Measurements from ENCODE around the gene ZDHHC11B.
"Not testable (repeated sequence)": the region's sequence is repeated elsewhere in the genome, so short reads cannot be mapped to it uniquely, and the experiment has no call there.

DNA sequence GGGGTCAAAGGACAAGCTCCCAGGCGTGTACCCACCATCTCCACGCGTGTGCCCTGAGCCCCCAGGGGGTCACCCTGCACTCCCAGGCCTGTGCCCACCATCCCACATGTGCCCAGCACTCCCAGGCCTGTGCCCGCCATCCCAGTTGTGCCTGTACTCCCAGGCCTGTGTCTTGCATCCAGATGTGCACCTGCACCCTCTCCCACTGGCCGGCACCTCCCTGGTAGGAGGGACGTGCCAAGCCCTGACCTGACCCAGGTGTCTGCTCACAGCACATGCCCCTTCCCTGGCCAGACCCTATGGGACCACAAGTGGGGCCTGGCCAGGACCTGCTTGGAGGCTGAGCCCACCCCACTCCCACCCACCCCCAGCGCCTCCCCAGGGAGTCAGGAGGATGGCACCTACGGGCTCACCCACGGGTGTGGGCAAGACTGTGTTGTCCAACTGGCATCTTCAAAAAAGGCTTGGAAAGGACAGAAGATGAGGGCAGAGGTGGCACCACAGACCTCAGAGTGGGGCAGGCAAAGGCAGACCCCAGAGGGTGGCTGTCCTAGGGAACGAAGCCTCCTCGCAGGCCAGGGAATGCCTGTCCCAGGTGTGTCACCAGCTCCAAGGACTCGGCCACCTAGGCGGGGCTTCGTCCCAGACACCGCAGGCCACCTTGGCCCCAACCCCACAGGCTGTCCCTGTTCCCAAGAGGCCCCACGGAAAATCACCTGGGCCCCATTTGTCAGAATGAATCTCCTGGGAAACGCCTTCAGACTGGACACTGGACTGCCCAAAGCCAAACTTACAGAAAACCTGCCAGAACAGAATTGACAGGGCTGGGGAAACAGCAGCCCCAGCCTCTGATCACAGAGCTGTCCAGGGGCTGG, 103.0 kb downstream of the ZDHHC11B start:
- TF ChIP-seq, protein P1, sequence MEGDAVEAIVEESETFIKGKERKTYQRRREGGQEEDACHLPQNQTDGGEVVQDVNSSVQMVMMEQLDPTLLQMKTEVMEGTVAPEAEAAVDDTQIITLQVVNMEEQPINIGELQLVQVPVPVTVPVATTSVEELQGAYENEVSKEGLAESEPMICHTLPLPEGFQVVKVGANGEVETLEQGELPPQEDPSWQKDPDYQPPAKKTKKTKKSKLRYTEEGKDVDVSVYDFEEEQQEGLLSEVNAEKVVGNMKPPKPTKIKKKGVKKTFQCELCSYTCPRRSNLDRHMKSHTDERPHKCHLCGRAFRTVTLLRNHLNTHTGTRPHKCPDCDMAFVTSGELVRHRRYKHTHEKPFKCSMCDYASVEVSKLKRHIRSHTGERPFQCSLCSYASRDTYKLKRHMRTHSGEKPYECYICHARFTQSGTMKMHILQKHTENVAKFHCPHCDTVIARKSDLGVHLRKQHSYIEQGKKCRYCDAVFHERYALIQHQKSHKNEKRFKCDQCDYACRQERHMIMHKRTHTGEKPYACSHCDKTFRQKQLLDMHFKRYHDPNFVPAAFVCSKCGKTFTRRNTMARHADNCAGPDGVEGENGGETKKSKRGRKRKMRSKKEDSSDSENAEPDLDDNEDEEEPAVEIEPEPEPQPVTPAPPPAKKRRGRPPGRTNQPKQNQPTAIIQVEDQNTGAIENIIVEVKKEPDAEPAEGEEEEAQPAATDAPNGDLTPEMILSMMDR (conservative IDR thresholded peaks at IDR 0.05; ENCODE audit: low read depth, low read length) = not testable (repeated sequence)
- TF ChIP-seq EZH2 (IDR thresholded peaks at IDR 0.05; ENCODE audit: low read length, unreplicated experiment); EZH2phosphoT487 (IDR thresholded peaks at IDR 0.05; ENCODE audit: borderline replicate concordance, low read length): not testable (repeated sequence)
